GM12874 (cell line): ENCODE data around the gene NPSR1.

Source experiments
- CTCF ChIP-seq: IDR thresholded peaks from 2 replicates; pipeline ENCODE4 v1.5.1; 2011; ENCODE audit warnings: low read depth, mild to moderate bottlenecking, control low read depth, low read length, moderate library complexity; ENCODE audit not compliant: insufficient read depth

NPSR1 gene

GRCh38 chr7:34735526-34735925, 77.5 kb downstream of the NPSR1 start:
- TF ChIP-seq CTCF, result no peak

- TF ChIP-seq CTCF, result no peak
Measured at GRCh38 chr7:34739651-34740300, 81.8 kb downstream of the NPSR1 start.

GRCh38 chr7:34740840-34741239, 82.8 kb downstream of the NPSR1 start:
- no peak for TF ChIP-seq CTCF

GRCh38 chr7:34747176-34747781, 89.3 kb downstream of the NPSR1 start:
- TF ChIP-seq CTCF, result no peak

DNA sequence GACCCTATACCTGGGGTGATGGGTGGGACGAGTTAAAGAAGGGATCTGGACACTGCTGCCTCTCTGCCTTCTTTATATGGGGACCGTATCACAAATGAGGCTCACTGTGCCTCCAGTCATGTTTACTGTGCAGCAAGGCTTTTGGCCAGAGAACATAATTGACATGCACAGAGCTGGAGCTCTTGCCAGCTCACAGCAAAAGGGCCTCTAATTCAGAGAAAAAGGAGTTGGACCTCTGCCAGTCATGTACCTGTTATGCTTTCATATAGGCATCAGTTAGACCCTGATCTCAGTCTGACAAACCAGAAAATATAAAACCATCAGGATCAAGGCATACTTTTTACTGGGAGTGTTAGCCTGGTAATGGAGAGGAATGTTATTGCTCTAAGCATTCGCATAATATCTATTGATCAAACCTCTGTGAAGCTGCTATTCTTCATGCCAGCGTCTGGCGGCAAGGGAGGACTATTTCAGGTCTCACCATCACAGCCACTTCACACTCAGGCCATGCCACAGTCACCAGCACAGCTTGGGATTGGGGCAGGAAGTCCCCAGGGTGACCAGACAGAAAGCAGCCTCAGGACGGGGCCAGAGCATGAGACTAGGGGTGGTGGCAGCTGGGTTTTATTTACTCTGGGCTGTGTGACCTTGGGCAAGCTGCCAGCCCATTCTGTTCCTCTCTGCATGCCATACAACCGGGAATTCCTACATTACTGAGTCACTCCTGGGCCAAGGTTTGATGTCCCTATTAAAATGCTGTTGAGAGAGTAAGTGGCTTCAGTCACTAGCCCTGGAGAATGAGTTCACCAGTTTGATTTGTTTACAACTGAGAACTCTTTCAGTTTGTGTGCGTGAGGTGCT, 90.1 kb downstream of the NPSR1 start:
- TF ChIP-seq CTCF, result no peak

- TF ChIP-seq CTCF, result no peak
Measured at GRCh38 chr7:34748728-34749089, 90.7 kb downstream of the NPSR1 start.

GRCh38 chr7:34749446-34749845, 91.4 kb downstream of the NPSR1 start:
- TF ChIP-seq CTCF, result no peak
